GM23248 (cell line): ENCODE measurements around the gene C6orf15. TPM values are rescaled to one million over a fixed set of nuclear protein-coding genes. Genes with fewer than 3 reads are reported as not detected.

Experiments used
- DNase-seq: peaks from one replicate; pipeline ENCODE4 v3.0.0-alpha.2; 2015
- H2AFZ ChIP-seq: fragments of 200-600 bp; sonication (generic); 2 replicates; pipeline ENCODE4 v1.6.1; 2016; ENCODE audit warnings: antibody characterized with exemption
- H3F3A ChIP-seq: fragments of 200-600 bp; sonication (generic); 2 replicates; pipeline ENCODE4 v1.6.1; 2016; ENCODE audit warnings: mild to moderate bottlenecking, antibody characterized with exemption, mixed run types; ENCODE audit not compliant: insufficient read depth
- H3K27ac ChIP-seq: fragments of 200-600 bp; sonication (generic); 2 replicates; pipeline ENCODE4 v1.5.1; 2016; ENCODE audit warnings: mild to moderate bottlenecking
- H3K27me3 ChIP-seq: fragments of 200-600 bp; sonication (generic); replicated peaks from 2 replicates; pipeline ENCODE4 v1.6.1; 2016; ENCODE audit warnings: mild to moderate bottlenecking; ENCODE audit not compliant: insufficient read depth
- H3K36me3 ChIP-seq: fragments of 200-600 bp; sonication (generic); 2 replicates; pipeline ENCODE4 v1.6.1; 2016; ENCODE audit warnings: low read depth, mild to moderate bottlenecking
- H3K4me1 ChIP-seq: fragments of 200-600 bp; sonication (generic); 2 replicates; pipeline ENCODE4 v1.6.1; 2016; ENCODE audit warnings: mild to moderate bottlenecking; ENCODE audit not compliant: insufficient read depth
- H3K4me2 ChIP-seq: fragments of 200-600 bp; sonication (generic); one replicate; pipeline ENCODE4 v1.6.1; 2016; ENCODE audit warnings: mild to moderate bottlenecking; ENCODE audit not compliant: unreplicated experiment
- H3K4me3 ChIP-seq: fragments of 200-600 bp; sonication (generic); 2 replicates; pipeline ENCODE4 v1.5.1; 2016; ENCODE audit warnings: mild to moderate bottlenecking
- H3K79me2 ChIP-seq: fragments of 200-600 bp; sonication (generic); 2 replicates; pipeline ENCODE4 v1.6.1; 2016; ENCODE audit warnings: mild to moderate bottlenecking; ENCODE audit not compliant: insufficient read depth
- H3K9ac ChIP-seq: fragments of 200-600 bp; sonication (generic); 2 replicates; pipeline ENCODE4 v1.6.1; 2016; ENCODE audit warnings: mild to moderate bottlenecking
- H3K9me2 ChIP-seq: fragments of 200-600 bp; sonication (generic); 2 replicates; pipeline ENCODE4 v1.6.1; 2016; ENCODE audit warnings: mixed run types, mild to moderate bottlenecking, moderate library complexity; ENCODE audit not compliant: insufficient read depth
- H3K9me3 ChIP-seq: fragments of 200-600 bp; sonication (generic); one replicate; pipeline ENCODE4 v1.6.1; 2017; ENCODE audit warnings: low read depth
- H4K20me1 ChIP-seq: fragments of 200-600 bp; sonication (generic); 2 replicates; pipeline ENCODE4 v1.6.0; 2016; ENCODE audit not compliant: insufficient read depth
- EZH2 ChIP-seq: fragments of 200-600 bp; sonication (generic); IDR thresholded peaks from 2 replicates; pipeline ENCODE4 v1.6.1; 2018; ENCODE audit warnings: antibody characterized with exemption, mild to moderate bottlenecking; ENCODE audit not compliant: insufficient read depth, poor library complexity, severe bottlenecking
- EZH2phosphoT487 ChIP-seq: fragments of 200-600 bp; sonication (generic); IDR thresholded peaks from 2 replicates; pipeline ENCODE4 v1.6.1; 2018; ENCODE audit warnings: antibody characterized with exemption, moderate library complexity, mild to moderate bottlenecking, low read depth; ENCODE audit not compliant: insufficient read depth
- WGBS, 2 experiments: methylation state at CpG; one replicate each; pipeline ENCODE4 v1.1.6; 2015 to 2017; ENCODE audit warnings: low lambda C conversion rate in 2 of 2, low coverage in 1 of 2; ENCODE audit errors: missing lambda C conversion rate in 2 of 2; 5-methylcytosine and 5-hydroxymethylcytosine counted together
- in situ Hi-C: fragments of 300-500 bp; cut with MboI; formaldehyde crosslinking; loops from 2 replicates; pipeline ENCODE4 v1.15.0; 2020
- polyA plus RNA-seq: library from polyadenylated mRNA; unstranded; fragments of >200 nt; fragmentation: Nextera tagmentation; extraction: Ambion mirVana; gene quantifications from 2 replicates; pipeline ENCODE4 v1.2.1, GENCODE V29; 2016
- total RNA-seq: library from RNA; depleted of rRNA; stranded (reverse); fragments of >200 nt; shearing (Covaris generic); gene quantifications from 2 replicates; pipeline ENCODE4 v1.2.3, GENCODE V29; 2014

The C6orf15 gene
- total and polyA plus RNA-seq, 2 experiments from 2014 or later: not detected

GRCh38 chr6:31120151-31120915 is 8.0 kb upstream of the C6orf15 start, which contains the start of gene CDSN:
CDSN (minus strand) TSS chr6:31120446; CDS start chr6:31120419, 27 bp downstream.
- H3K9ac ChIP-seq: no peak within 1 kb of the TSS
- no peak within 1 kb of the TSS for H3K27ac ChIP-seq
- 89 to 99% methylated on average over 17 to 26 of the region's 26 CpGs for WGBS, 2 experiments
- H3K9me2 ChIP-seq: no peaks in the 10 kb centered on the region
- H3K36me3 ChIP-seq: no peaks in the 10 kb centered on the region
- H3K27me3 ChIP-seq: no peaks in the 10 kb centered on the region
- H3F3A ChIP-seq: peaks cover 12% of the 10 kb centered on the region
- no peak within 1 kb of the TSS for H3K4me2 ChIP-seq
- H4K20me1 ChIP-seq: no peaks in the 10 kb centered on the region
- no peaks in the 10 kb centered on the region for H3K9me3 ChIP-seq
- no peak for DNase-seq
- no peaks in the 10 kb centered on the region for H3K79me2 ChIP-seq
- no peak within 1 kb of the TSS for H3K4me3 ChIP-seq
- H2AFZ ChIP-seq: no peak within 1 kb of the TSS
- no peak for TF ChIP-seq EZH2phosphoT487
- TF ChIP-seq EZH2: no peak
- peaks cover 26% of the 10 kb centered on the region for H3K4me1 ChIP-seq
- in situ Hi-C loops: no loop called here

DNA sequence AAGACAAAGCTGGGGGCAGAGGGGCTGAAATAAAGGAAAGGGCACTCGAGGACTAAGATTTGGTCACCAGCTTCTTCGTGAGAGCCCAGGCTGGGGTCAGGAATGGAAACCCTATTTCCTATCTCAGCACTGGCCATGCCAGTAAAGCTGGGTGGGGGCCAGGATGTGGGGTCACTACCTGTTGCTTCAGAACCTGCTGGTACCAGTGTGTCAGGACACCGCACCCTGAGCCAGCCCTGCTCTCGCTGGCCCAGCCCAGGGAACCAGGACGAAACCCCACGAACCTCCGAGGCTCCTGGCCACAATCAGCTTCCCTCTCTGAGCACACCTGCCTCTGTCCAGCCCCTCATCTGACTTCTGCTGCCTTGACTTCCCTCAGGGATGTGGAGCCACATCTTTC is 5.8 kb upstream of the C6orf15 start:
- Histone ChIP-seq H2AFZ (no peak overlapping the region), H3K9me3 (no peaks in the 10 kb centered on the region), H3K36me3 (no peaks in the 10 kb centered on the region), H4K20me1 (no peaks in the 10 kb centered on the region), H3F3A (peaks cover 21% of the 10 kb centered on the region), H3K27me3 (no peaks in the 10 kb centered on the region), H3K4me3 (no peak overlapping the region), H3K4me1 (peaks cover 33% of the 10 kb centered on the region), H3K4me2 (no peak overlapping the region), H3K9me2 (no peaks in the 10 kb centered on the region), H3K79me2 (no peaks in the 10 kb centered on the region), H3K27ac (no peak overlapping the region), H3K9ac (no peak overlapping the region)
- in situ Hi-C loops: no loop called here
- no peak for DNase-seq
- 90 to 91% methylated on average over 7 of the region's 7 CpGs for WGBS, 2 experiments
- TF ChIP-seq EZH2: no peak
- TF ChIP-seq EZH2phosphoT487: no peak

GRCh38 chr6:31116661-31117385 is 4.4 kb upstream of the C6orf15 start:
- H3K4me2 ChIP-seq: peak overlapping the region; percentile 76
- H3K9me2 ChIP-seq: no peaks in the 10 kb centered on the region
- H3K27me3 ChIP-seq: no peaks in the 10 kb centered on the region
- H3K9me3 ChIP-seq: no peaks in the 10 kb centered on the region
- no peaks in the 10 kb centered on the region for H4K20me1 ChIP-seq
- peaks cover 28% of the 10 kb centered on the region for H3K4me1 ChIP-seq
- 40 to 41% methylated on average over 19 of the region's 19 CpGs for WGBS, 2 experiments
- no peak for TF ChIP-seq EZH2
- TF ChIP-seq EZH2phosphoT487: no peak
- no peaks in the 10 kb centered on the region for H3K36me3 ChIP-seq
- H3K4me3 ChIP-seq: peak overlapping the region; percentile 55
- DNase-seq: peak; percentile 68
- peak overlapping the region; percentile 27 for H3K9ac ChIP-seq
- no peaks in the 10 kb centered on the region for H3K79me2 ChIP-seq
- H3F3A ChIP-seq: peaks cover 23% of the 10 kb centered on the region
- no peak overlapping the region for H3K27ac ChIP-seq
- in situ Hi-C loops: no loop called here
- H2AFZ ChIP-seq: peak overlapping the region; percentile 73

DNA sequence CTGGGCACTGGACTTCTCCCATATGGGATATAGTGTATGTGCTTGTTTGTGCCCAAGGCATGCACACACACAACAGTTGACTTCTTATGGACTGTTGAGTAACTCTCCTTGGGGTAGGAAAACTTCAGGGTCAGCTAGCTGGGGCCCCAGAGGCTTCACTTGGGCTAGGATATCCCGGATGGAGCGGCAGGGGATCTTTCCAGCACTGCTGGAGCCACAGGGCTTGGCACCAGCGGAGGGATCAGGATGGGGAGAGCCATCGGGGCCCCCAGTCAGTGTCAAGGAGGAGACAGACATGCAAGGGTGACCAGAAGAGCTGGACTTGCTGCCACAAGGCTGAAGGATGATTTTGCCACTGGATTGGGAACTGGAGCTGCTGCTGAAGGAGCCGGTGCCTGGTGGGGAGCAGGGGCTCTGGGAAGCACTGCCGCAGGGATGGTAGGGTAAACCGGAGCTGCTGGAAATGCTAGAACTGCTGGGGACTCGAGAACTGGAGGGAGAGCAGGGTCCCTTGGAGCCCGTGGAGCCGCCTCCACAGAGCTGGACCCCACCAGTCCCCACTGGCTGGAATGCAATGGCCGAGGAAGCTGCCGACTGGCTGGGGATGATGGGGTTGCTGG is 3.7 kb upstream of the C6orf15 start:
- Histone ChIP-seq H3K4me3 (no peak overlapping the region), H3K9me3 (no peaks in the 10 kb centered on the region), H3F3A (peaks cover 20% of the 10 kb centered on the region), H3K27ac (no peak overlapping the region), H3K4me1 (peaks cover 28% of the 10 kb centered on the region), H3K9me2 (no peaks in the 10 kb centered on the region), H4K20me1 (no peaks in the 10 kb centered on the region), H3K4me2 (no peak overlapping the region), H3K9ac (no peak overlapping the region), H3K27me3 (no peaks in the 10 kb centered on the region), H3K36me3 (no peaks in the 10 kb centered on the region), H2AFZ (no peak overlapping the region), H3K79me2 (no peaks in the 10 kb centered on the region)
- in situ Hi-C loops: no loop called here
- WGBS, 2 experiments: 95 to 97% methylated on average over 12 of the region's 12 CpGs
- DNase-seq: no peak
- TF ChIP-seq EZH2: no peak
